CD14-positive monocyte (primary cell): ENCODE data around the gene CFTR. TPM values are rescaled to one million over a fixed set of nuclear protein-coding genes. Genes with fewer than 3 reads are reported as not detected.

ENCODE experiments used
- DNase-seq, 3 donors: peaks; one replicate each; pipeline ENCODE4 v3.0.0-alpha.2; 2011 to 2022
- H2AFZ ChIP-seq: 2 replicates; pipeline ENCODE4 v1.6.0; 2012; ENCODE audit warnings: mild to moderate bottlenecking, low read depth, low read length, inconsistent platforms; ENCODE audit not compliant: insufficient read depth, poor library complexity, severe bottlenecking
- H3K27ac ChIP-seq, 2 donors: 1 replicate in 1 of 2; 2 replicates in 1 of 2; pipeline ENCODE4 v1.5.1; 2012 to 2013; ENCODE audit warnings: low read length in 2 of 2, control low read depth in 1 of 2, inconsistent platforms in 1 of 2, low read depth in 1 of 2, mild to moderate bottlenecking in 1 of 2
- H3K27me3 ChIP-seq, 2 donors: one replicate each; pipeline versions ENCODE4 v1.6.0 to v1.6.1; 2011 to 2013; ENCODE audit warnings: low read length in 2 of 2; ENCODE audit not compliant: control insufficient read depth in 2 of 2, insufficient read depth in 2 of 2
- H3K36me3 ChIP-seq, 2 donors: replicated peaks in 1 of 2; 1 replicate in 1 of 2; 2 replicates in 1 of 2; pipeline versions ENCODE4 v1.5.1 to v1.6.1; 2012 to 2013; ENCODE audit warnings: low read length in 2 of 2, control low read depth in 1 of 2, inconsistent platforms in 1 of 2, mild to moderate bottlenecking in 1 of 2; ENCODE audit not compliant: insufficient read depth in 2 of 2, control insufficient read depth in 1 of 2
- H3K4me1 ChIP-seq, 2 donors: 1 replicate in 1 of 2; 2 replicates in 1 of 2; pipeline versions ENCODE4 v1.5.1 to v1.6.1; 2012 to 2013; ENCODE audit warnings: low read length in 2 of 2, control low read depth in 1 of 2, inconsistent platforms in 1 of 2, mild to moderate bottlenecking in 1 of 2, moderate library complexity in 1 of 2; ENCODE audit not compliant: insufficient read depth in 2 of 2, control insufficient read depth in 1 of 2
- H3K4me2 ChIP-seq: replicated peaks from 2 replicates; pipeline ENCODE3; 2012; ENCODE audit warnings: low read length, moderate library complexity, mild to moderate bottlenecking; ENCODE audit not compliant: poor library complexity, severe bottlenecking; ENCODE audit errors: extremely low read depth
- H3K4me3 ChIP-seq, 3 experiments: fragments of 200-600 bp in 1 of 3; sonication (generic) in 1 of 3; replicated peaks in 1 of 3; 1 replicate in 2 of 3; 2 replicates in 1 of 3; pipeline ENCODE4 v1.5.1; 2011 to 2013; ENCODE audit warnings: low read length in 3 of 3, mild to moderate bottlenecking in 3 of 3, control low read depth in 2 of 3, low read depth in 2 of 3, inconsistent platforms in 1 of 3, moderate library complexity in 1 of 3
- H3K79me2 ChIP-seq: 2 replicates; pipeline ENCODE4 v1.6.0; 2012; ENCODE audit warnings: mild to moderate bottlenecking, control low read depth, inconsistent platforms, low read length, moderate library complexity; ENCODE audit not compliant: insufficient read depth
- H3K9ac ChIP-seq: 2 replicates; pipeline ENCODE4 v1.6.0; 2017; ENCODE audit warnings: low read length, mild to moderate bottlenecking; ENCODE audit not compliant: insufficient read depth, poor library complexity, severe bottlenecking
- H3K9me3 ChIP-seq, 2 donors: replicated peaks in 1 of 2; 1 replicate in 1 of 2; 2 replicates in 1 of 2; pipeline versions ENCODE4 v1.5.1 to v1.6.1; 2012 to 2013; ENCODE audit warnings: low read length in 2 of 2, control low read depth in 1 of 2; ENCODE audit not compliant: control insufficient read depth in 1 of 2, insufficient read depth in 1 of 2
- H4K20me1 ChIP-seq: 2 replicates; pipeline ENCODE4 v1.6.0; 2012; ENCODE audit warnings: mild to moderate bottlenecking, low read length, control low read depth, moderate library complexity; ENCODE audit not compliant: insufficient read depth
- H3K27ac Mint-ChIP-seq, 7 donors: one replicate each; pipeline ENCODE4 v1.8.0; 2020; ENCODE audit warnings: mild to moderate bottlenecking in 7 of 7, mixed read lengths in 7 of 7, moderate library complexity in 6 of 7, inconsistent platforms in 2 of 7
- H3K27me3 Mint-ChIP-seq, 3 donors: one replicate each; pipeline ENCODE4 v1.8.0; 2021 to 2022; ENCODE audit warnings: low read depth in 3 of 3, mild to moderate bottlenecking in 3 of 3, mixed read lengths in 3 of 3, moderate library complexity in 3 of 3, inconsistent platforms in 1 of 3
- H3K36me3 Mint-ChIP-seq, 2 donors: one replicate each; pipeline ENCODE4 v1.8.0; 2020; ENCODE audit warnings: mixed read lengths in 2 of 2, inconsistent platforms in 1 of 2, mild to moderate bottlenecking in 1 of 2
- H3K4me1 Mint-ChIP-seq: one replicate; pipeline ENCODE4 v1.8.0; 2020; ENCODE audit warnings: mild to moderate bottlenecking, mixed read lengths
- H3K4me3 Mint-ChIP-seq, 2 donors: one replicate each; pipeline ENCODE4 v1.8.0; 2020; ENCODE audit warnings: mild to moderate bottlenecking in 2 of 2, mixed read lengths in 2 of 2, moderate library complexity in 1 of 2
- H3K9me3 Mint-ChIP-seq, 7 donors: one replicate each; pipeline ENCODE4 v1.8.0; 2020 to 2022; ENCODE audit warnings: mixed read lengths in 7 of 7, mild to moderate bottlenecking in 6 of 7, moderate library complexity in 6 of 7, inconsistent platforms in 2 of 7
- WGBS: methylation state at CpG from one replicate; pipeline ENCODE4 v1.1.5; 2013; ENCODE audit warnings: missing lambda C conversion rate; ENCODE audit not compliant: insufficient coverage; 5-methylcytosine and 5-hydroxymethylcytosine counted together
- intact Hi-C, 2 donors: fragments of 100-400 bp; cut with micrococcal nuclease; formaldehyde crosslinking; loops; one replicate each; pipeline versions ENCODE4 v1.15.0 to v1.15.1; 2023
- polyA plus RNA-seq, 3 donors: library from polyadenylated mRNA; depleted of rRNA in 1 of 3; unstranded in 2 of 3; stranded (reverse) in 1 of 3; fragments of 300-500 nt in 2 of 3; fragments of >200 nt in 1 of 3; fragmentation: Illumina TruSeq in 2 of 3; gene quantifications; 1 replicate in 2 of 3; 2 replicates in 1 of 3; pipeline ENCODE4 v1.2.3, GENCODE V29; 2012 to 2021
- TF ChIP-seq, protein P1 (sequence below): fragments of 200-600 bp; IDR thresholded peaks from one replicate; pipeline ENCODE4 v1.8.0; 2022; ENCODE audit warnings: antibody characterized with exemption, mild to moderate bottlenecking

Gene CFTR
- polyA plus RNA-seq, 3 donors: not detected

DNA sequence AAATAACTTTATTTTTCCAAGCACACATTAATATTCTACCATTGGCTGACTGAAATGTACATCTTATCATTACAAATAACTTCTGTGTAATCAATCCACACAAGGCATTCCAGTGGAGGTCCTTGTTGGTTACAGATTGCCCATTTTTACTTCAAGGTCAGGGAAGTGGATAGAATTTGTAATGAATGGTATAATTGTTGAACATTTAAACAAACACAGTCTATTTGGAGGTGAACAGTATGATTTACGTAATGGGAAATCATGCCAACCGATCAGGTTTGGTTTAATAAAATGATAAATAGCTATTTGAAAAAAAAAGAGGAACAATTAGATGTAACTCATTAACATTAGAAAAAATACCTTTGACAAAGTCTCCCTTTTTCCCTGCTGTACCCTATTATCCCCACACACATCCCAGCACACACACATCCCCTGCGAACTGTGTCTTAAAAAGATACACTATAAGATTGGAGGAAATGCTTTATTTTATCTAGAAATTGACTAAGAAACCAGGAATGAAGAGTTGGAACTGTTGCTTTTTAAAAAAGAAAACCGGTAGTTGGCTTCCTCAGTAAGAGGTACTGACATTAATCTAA, 33.5 kb upstream of the CFTR start:
- Histone ChIP-seq H3K79me2 (no peaks in the 10 kb centered on the region), H3K9ac (no peak overlapping the region), H4K20me1 (no peaks in the 10 kb centered on the region), H3K36me3 (no peaks in the 10 kb centered on the region), H2AFZ (no peak overlapping the region), H3K9me3 (peaks cover 0 to 13% of the 10 kb centered on the region in 2 donors), H3K4me3 (no peak overlapping the region), H3K27me3 (no peaks in the 10 kb centered on the region), H3K4me1 (no peaks in the 10 kb centered on the region), H3K4me2 (no peak overlapping the region), H3K27ac (no peak overlapping the region)
- Mint-ChIP-seq H3K27me3 (peaks cover 0 to 3% (median 0%) of the 10 kb centered on the region in 3 donors), H3K4me3 (no peak overlapping the region), H3K27ac (no peak overlapping the region), H3K9me3 (peaks cover 0 to 12% (median 5%) of the 10 kb centered on the region in 7 donors), H3K4me1 (no peaks in the 10 kb centered on the region), H3K36me3 (no peaks in the 10 kb centered on the region)
- intact Hi-C loops: no loop called here
- DNase-seq: no peak
- WGBS: no CpG with 5 or more reads among the region's 4 CpGs
- TF ChIP-seq, protein P1, sequence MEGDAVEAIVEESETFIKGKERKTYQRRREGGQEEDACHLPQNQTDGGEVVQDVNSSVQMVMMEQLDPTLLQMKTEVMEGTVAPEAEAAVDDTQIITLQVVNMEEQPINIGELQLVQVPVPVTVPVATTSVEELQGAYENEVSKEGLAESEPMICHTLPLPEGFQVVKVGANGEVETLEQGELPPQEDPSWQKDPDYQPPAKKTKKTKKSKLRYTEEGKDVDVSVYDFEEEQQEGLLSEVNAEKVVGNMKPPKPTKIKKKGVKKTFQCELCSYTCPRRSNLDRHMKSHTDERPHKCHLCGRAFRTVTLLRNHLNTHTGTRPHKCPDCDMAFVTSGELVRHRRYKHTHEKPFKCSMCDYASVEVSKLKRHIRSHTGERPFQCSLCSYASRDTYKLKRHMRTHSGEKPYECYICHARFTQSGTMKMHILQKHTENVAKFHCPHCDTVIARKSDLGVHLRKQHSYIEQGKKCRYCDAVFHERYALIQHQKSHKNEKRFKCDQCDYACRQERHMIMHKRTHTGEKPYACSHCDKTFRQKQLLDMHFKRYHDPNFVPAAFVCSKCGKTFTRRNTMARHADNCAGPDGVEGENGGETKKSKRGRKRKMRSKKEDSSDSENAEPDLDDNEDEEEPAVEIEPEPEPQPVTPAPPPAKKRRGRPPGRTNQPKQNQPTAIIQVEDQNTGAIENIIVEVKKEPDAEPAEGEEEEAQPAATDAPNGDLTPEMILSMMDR: no peak

DNA sequence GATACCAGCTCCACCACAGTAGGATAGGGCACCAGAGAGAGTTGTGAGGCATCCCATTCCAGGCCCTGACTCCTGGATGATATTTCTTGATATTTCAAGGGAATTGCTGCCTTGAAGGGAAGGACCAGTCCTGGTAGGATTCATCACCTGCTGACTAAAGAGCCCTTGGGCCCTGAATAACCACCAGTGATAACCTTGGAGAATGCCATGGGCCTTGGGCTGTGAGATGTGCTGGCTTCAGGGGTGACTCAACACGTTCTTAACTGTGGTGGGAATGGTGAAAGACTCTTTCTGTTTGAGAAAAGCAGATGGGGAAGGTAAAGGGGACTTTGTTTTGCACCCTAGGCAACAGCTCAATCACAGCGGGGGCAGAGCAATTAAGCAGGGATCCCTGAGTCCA, 31.2 kb upstream of the CFTR start:
- no peak overlapping the region for H3K9ac ChIP-seq
- H3K4me2 ChIP-seq: no peak overlapping the region
- peaks cover 0 to 3% (median 2%) of the 10 kb centered on the region in 3 donors for H3K27me3 Mint-ChIP-seq
- no peak overlapping the region for H3K27ac ChIP-seq
- no peak overlapping the region for H2AFZ ChIP-seq
- no peak overlapping the region for H3K4me3 Mint-ChIP-seq
- H4K20me1 ChIP-seq: no peaks in the 10 kb centered on the region
- no peak overlapping the region for H3K27ac Mint-ChIP-seq
- no peaks in the 10 kb centered on the region for H3K27me3 ChIP-seq
- H3K4me3 ChIP-seq: no peak overlapping the region
- H3K9me3 ChIP-seq: peaks cover 0 to 13% of the 10 kb centered on the region in 2 donors
- TF ChIP-seq, protein P1: no peak
- H3K4me1 ChIP-seq: no peaks in the 10 kb centered on the region
- no peaks in the 10 kb centered on the region for H3K36me3 Mint-ChIP-seq
- peaks cover 0 to 12% (median 5%) of the 10 kb centered on the region in 7 donors for H3K9me3 Mint-ChIP-seq
- H3K4me1 Mint-ChIP-seq: no peaks in the 10 kb centered on the region
- no peaks in the 10 kb centered on the region for H3K36me3 ChIP-seq
- H3K79me2 ChIP-seq: no peaks in the 10 kb centered on the region
- intact Hi-C loops: no loop called here
- 75% methylated on average over 2 of the region's 2 CpGs for WGBS
- DNase-seq: no peak
